HEK293 (cell line): ENCODE measurements around the gene SYPL2.

ENCODE experiments used
- OSR2 ChIP-seq: fragments of 450-650 bp; formaldehyde crosslinking; IDR thresholded peaks from 2 replicates; pipeline ENCODE4 v1.5.1; 2016; ENCODE audit warnings: missing biosample characterization, missing genetic modification characterization
- ZNF23 ChIP-seq: fragments of 450-650 bp; formaldehyde crosslinking; IDR thresholded peaks from 2 replicates; pipeline ENCODE4 v1.5.1; 2016; ENCODE audit warnings: missing biosample characterization, missing genetic modification characterization, borderline replicate concordance
- ZNF248 ChIP-seq: fragments of 450-650 bp; formaldehyde crosslinking; IDR thresholded peaks from 2 replicates; pipeline ENCODE4 v1.5.1; 2017; ENCODE audit warnings: missing biosample characterization, missing genetic modification characterization
- ZNF354C ChIP-seq: fragments of 450-650 bp; formaldehyde crosslinking; IDR thresholded peaks from 2 replicates; pipeline ENCODE4 v1.5.1; 2016; ENCODE audit warnings: missing biosample characterization, missing genetic modification characterization, low read depth, borderline replicate concordance
- ZNF416 ChIP-seq: fragments of 450-650 bp; formaldehyde crosslinking; IDR thresholded peaks from 2 replicates; pipeline ENCODE4 v1.5.1; 2016; ENCODE audit warnings: missing biosample characterization, missing genetic modification characterization
- ZNF785 ChIP-seq: fragments of 450-650 bp; formaldehyde crosslinking; IDR thresholded peaks from 2 replicates; pipeline ENCODE4 v1.5.1; 2016; ENCODE audit warnings: missing biosample characterization, missing genetic modification characterization
- ZSCAN23 ChIP-seq: fragments of 450-650 bp; formaldehyde crosslinking; IDR thresholded peaks from 2 replicates; pipeline ENCODE4 v1.5.1; 2016; ENCODE audit warnings: missing biosample characterization, missing genetic modification characterization
- TF ChIP-seq, protein P1 (sequence below): fragments of 450-650 bp; formaldehyde crosslinking; IDR thresholded peaks from 2 replicates; pipeline ENCODE4 v1.5.1; 2016; ENCODE audit warnings: missing biosample characterization, missing genetic modification characterization
- TF ChIP-seq, protein P2 (sequence below): fragments of 450-650 bp; formaldehyde crosslinking; IDR thresholded peaks from 2 replicates; pipeline ENCODE4 v1.5.1; 2016; ENCODE audit warnings: missing biosample characterization, missing genetic modification characterization
- TF ChIP-seq, protein P3 (sequence below): fragments of 450-650 bp; formaldehyde crosslinking; IDR thresholded peaks from 2 replicates; pipeline ENCODE4 v1.5.1; 2016; ENCODE audit warnings: missing biosample characterization, missing genetic modification characterization
- TF ChIP-seq, protein P4 (sequence below): fragments of 450-650 bp; formaldehyde crosslinking; IDR thresholded peaks from 2 replicates; pipeline ENCODE4 v1.5.1; 2016; ENCODE audit warnings: missing biosample characterization, missing genetic modification characterization

DNA sequence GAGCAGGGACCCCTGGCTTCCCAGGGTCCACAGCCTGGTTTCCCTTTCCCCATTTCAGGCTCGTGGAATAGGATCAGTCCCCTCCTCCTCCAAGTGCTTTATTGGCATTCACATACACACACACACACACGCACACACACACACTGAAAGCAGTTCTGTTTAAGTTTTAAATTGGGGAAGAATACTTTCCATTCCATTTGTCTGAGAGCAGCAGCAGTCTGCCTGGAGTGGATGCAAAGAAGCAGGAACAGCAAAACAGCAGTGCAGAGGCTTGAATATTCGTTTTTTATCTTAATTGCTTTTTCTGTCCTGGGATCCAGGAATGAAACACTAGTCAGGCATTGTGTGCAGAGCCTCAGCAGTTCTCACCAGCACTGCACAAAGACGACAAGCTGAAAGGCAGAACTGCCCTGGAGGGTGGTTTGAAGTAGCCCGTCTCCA, 34.6 kb downstream of the SYPL2 start:
- no peak for TF ChIP-seq ZSCAN23
- TF ChIP-seq, protein P1, sequence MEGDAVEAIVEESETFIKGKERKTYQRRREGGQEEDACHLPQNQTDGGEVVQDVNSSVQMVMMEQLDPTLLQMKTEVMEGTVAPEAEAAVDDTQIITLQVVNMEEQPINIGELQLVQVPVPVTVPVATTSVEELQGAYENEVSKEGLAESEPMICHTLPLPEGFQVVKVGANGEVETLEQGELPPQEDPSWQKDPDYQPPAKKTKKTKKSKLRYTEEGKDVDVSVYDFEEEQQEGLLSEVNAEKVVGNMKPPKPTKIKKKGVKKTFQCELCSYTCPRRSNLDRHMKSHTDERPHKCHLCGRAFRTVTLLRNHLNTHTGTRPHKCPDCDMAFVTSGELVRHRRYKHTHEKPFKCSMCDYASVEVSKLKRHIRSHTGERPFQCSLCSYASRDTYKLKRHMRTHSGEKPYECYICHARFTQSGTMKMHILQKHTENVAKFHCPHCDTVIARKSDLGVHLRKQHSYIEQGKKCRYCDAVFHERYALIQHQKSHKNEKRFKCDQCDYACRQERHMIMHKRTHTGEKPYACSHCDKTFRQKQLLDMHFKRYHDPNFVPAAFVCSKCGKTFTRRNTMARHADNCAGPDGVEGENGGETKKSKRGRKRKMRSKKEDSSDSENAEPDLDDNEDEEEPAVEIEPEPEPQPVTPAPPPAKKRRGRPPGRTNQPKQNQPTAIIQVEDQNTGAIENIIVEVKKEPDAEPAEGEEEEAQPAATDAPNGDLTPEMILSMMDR (tag by site-specific recombination), result no peak
- TF ChIP-seq ZNF248 (tag by site-specific recombination), result no peak
- TF ChIP-seq ZNF416 (tag by site-specific recombination), result no peak
- TF ChIP-seq, protein P2, sequence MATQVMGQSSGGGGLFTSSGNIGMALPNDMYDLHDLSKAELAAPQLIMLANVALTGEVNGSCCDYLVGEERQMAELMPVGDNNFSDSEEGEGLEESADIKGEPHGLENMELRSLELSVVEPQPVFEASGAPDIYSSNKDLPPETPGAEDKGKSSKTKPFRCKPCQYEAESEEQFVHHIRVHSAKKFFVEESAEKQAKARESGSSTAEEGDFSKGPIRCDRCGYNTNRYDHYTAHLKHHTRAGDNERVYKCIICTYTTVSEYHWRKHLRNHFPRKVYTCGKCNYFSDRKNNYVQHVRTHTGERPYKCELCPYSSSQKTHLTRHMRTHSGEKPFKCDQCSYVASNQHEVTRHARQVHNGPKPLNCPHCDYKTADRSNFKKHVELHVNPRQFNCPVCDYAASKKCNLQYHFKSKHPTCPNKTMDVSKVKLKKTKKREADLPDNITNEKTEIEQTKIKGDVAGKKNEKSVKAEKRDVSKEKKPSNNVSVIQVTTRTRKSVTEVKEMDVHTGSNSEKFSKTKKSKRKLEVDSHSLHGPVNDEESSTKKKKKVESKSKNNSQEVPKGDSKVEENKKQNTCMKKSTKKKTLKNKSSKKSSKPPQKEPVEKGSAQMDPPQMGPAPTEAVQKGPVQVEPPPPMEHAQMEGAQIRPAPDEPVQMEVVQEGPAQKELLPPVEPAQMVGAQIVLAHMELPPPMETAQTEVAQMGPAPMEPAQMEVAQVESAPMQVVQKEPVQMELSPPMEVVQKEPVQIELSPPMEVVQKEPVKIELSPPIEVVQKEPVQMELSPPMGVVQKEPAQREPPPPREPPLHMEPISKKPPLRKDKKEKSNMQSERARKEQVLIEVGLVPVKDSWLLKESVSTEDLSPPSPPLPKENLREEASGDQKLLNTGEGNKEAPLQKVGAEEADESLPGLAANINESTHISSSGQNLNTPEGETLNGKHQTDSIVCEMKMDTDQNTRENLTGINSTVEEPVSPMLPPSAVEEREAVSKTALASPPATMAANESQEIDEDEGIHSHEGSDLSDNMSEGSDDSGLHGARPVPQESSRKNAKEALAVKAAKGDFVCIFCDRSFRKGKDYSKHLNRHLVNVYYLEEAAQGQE, result no peak
- TF ChIP-seq ZNF354C (tag by site-specific recombination), result no peak
- TF ChIP-seq ZNF23, result no peak
- TF ChIP-seq, protein P3, sequence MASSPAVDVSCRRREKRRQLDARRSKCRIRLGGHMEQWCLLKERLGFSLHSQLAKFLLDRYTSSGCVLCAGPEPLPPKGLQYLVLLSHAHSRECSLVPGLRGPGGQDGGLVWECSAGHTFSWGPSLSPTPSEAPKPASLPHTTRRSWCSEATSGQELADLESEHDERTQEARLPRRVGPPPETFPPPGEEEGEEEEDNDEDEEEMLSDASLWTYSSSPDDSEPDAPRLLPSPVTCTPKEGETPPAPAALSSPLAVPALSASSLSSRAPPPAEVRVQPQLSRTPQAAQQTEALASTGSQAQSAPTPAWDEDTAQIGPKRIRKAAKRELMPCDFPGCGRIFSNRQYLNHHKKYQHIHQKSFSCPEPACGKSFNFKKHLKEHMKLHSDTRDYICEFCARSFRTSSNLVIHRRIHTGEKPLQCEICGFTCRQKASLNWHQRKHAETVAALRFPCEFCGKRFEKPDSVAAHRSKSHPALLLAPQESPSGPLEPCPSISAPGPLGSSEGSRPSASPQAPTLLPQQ (tag by site-specific recombination), result no peak
- TF ChIP-seq ZNF785 (tag by site-specific recombination), result no peak
- no peak for TF ChIP-seq OSR2 (tag by site-specific recombination)
- TF ChIP-seq, protein P4, sequence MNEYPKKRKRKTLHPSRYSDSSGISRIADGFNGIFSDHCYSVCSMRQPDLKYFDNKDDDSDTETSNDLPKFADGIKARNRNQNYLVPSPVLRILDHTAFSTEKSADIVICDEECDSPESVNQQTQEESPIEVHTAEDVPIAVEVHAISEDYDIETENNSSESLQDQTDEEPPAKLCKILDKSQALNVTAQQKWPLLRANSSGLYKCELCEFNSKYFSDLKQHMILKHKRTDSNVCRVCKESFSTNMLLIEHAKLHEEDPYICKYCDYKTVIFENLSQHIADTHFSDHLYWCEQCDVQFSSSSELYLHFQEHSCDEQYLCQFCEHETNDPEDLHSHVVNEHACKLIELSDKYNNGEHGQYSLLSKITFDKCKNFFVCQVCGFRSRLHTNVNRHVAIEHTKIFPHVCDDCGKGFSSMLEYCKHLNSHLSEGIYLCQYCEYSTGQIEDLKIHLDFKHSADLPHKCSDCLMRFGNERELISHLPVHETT, result no peak
